ENCODE measurements around the gene NUAK2.

Gene NUAK2

DNA sequence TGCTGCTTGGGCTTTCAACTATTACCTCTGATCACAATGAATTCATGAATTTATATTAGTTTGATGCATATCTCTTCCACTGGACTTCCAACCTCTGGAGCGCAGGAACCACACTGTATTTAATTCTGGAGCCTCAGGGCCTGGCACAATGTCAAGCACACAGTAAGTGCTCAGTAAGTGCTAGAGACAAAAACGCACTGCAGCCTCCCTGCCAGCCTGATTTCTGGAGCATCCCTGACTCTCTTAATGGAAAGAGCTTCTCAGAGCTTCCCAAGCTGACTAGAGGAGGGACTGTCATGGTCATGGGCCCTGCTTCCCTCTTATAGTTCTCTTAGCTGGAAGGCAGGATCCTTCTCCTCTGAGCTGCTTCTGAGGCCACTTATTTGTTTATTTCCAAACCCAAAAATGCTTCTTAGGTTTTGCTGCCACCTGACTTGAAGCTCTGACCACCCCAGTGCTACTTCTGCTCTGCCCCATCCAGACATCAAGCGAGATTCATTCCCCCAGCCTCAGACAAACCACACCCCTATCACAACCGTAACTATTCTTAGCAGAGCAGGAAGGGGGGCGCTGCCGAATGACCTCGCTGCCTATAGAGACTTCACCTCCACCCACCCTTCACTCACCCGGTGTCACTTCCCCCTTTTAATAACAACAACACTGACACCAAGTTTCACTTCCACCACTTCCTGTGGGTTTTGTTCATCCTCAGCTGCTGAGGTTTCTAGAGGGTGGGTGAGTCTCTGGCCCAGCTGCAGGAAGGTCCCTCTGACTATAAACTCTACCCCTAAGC is 33.6 kb downstream of the NUAK2 start:
- TF ChIP-seq SIN3A (IDR thresholded peaks at IDR 0.05; ENCODE audit: borderline replicate concordance, insufficient read depth, low read length) (no peak), TAF1 (IDR thresholded peaks at IDR 0.05; ENCODE audit: borderline replicate concordance, insufficient read depth, low read length) (no peak)
- TF ChIP-seq, protein P1, sequence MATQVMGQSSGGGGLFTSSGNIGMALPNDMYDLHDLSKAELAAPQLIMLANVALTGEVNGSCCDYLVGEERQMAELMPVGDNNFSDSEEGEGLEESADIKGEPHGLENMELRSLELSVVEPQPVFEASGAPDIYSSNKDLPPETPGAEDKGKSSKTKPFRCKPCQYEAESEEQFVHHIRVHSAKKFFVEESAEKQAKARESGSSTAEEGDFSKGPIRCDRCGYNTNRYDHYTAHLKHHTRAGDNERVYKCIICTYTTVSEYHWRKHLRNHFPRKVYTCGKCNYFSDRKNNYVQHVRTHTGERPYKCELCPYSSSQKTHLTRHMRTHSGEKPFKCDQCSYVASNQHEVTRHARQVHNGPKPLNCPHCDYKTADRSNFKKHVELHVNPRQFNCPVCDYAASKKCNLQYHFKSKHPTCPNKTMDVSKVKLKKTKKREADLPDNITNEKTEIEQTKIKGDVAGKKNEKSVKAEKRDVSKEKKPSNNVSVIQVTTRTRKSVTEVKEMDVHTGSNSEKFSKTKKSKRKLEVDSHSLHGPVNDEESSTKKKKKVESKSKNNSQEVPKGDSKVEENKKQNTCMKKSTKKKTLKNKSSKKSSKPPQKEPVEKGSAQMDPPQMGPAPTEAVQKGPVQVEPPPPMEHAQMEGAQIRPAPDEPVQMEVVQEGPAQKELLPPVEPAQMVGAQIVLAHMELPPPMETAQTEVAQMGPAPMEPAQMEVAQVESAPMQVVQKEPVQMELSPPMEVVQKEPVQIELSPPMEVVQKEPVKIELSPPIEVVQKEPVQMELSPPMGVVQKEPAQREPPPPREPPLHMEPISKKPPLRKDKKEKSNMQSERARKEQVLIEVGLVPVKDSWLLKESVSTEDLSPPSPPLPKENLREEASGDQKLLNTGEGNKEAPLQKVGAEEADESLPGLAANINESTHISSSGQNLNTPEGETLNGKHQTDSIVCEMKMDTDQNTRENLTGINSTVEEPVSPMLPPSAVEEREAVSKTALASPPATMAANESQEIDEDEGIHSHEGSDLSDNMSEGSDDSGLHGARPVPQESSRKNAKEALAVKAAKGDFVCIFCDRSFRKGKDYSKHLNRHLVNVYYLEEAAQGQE (IDR thresholded peaks at IDR 0.05; ENCODE audit: insufficient read depth in 1 of 2, low read depth in 2 of 2, low read length in 2 of 2): 0 out of 4 replicates have a peak, but pooled peaks of 1 of the 2 experiments have one; percentile 16

DNA sequence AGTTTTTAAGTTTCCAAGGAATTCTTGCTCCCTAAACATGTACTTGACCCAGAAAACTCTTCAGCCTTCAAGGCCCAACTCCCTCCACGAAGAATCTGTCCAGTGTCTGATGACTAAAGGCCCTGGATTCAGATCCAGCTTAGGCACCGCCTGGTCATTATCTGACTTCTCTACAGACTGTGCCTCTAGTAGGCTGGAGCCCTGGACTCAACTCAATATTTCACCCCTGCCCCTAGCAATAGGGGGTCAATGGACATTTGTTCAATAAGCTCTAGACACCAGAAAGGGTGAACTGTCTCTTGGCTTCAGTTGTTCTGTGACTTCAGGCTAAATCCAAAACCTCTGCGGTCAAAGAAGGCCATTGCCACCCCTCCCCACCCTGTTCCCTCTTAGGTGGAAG is 34.5 kb downstream of the NUAK2 start:
- TF ChIP-seq, protein P1 (IDR thresholded peaks at IDR 0.05; ENCODE audit: insufficient read depth in 1 of 2, low read depth in 2 of 2, low read length in 2 of 2): no peak
- TF ChIP-seq TAF1 (IDR thresholded peaks at IDR 0.05; ENCODE audit: borderline replicate concordance, insufficient read depth, low read length): no peak
- TF ChIP-seq SIN3A (IDR thresholded peaks at IDR 0.05; ENCODE audit: borderline replicate concordance, insufficient read depth, low read length): no peak
- no peak for TF ChIP-seq POLR2AphosphoS5 (IDR thresholded peaks at IDR 0.05; ENCODE audit: low read depth, low read length)
- TF ChIP-seq FOXP2 (optimal IDR thresholded peaks at IDR 0.05; ENCODE audit: borderline replicate concordance, extremely low read depth, extremely low read length, insufficient read depth): no peak

GRCh38 chr1:205286335-205286950 is 35.1 kb downstream of the NUAK2 start:
- TF ChIP-seq POLR2AphosphoS5 (IDR thresholded peaks at IDR 0.05; ENCODE audit: low read depth, low read length) (no peak), FOXP2 (optimal IDR thresholded peaks at IDR 0.05; ENCODE audit: borderline replicate concordance, extremely low read depth, extremely low read length, insufficient read depth) (no peak), TAF1 (IDR thresholded peaks at IDR 0.05; ENCODE audit: borderline replicate concordance, insufficient read depth, low read length) (no peak), SIN3A (IDR thresholded peaks at IDR 0.05; ENCODE audit: borderline replicate concordance, insufficient read depth, low read length) (no peak)
- TF ChIP-seq, protein P1 (IDR thresholded peaks at IDR 0.05; ENCODE audit: insufficient read depth in 1 of 2, low read depth in 2 of 2, low read length in 2 of 2): no peak

GRCh38 chr1:205285381-205286101 is 36.0 kb downstream of the NUAK2 start:
- TF ChIP-seq, protein P1 (IDR thresholded peaks at IDR 0.05; ENCODE audit: insufficient read depth in 1 of 2, low read depth in 2 of 2, low read length in 2 of 2): no peak
- TF ChIP-seq POLR2AphosphoS5 (IDR thresholded peaks at IDR 0.05; ENCODE audit: low read depth, low read length): no peak
- no peak for TF ChIP-seq SIN3A (IDR thresholded peaks at IDR 0.05; ENCODE audit: borderline replicate concordance, insufficient read depth, low read length)
- no peak for TF ChIP-seq FOXP2 (optimal IDR thresholded peaks at IDR 0.05; ENCODE audit: borderline replicate concordance, extremely low read depth, extremely low read length, insufficient read depth)
- no peak for TF ChIP-seq TAF1 (IDR thresholded peaks at IDR 0.05; ENCODE audit: borderline replicate concordance, insufficient read depth, low read length)
